Heart right ventricle (tissue), 16 donors: Measurements from ENCODE around the gene NPB. TPM values are rescaled to one million over a fixed set of nuclear protein-coding genes. Genes with fewer than 3 reads are reported as not detected.

Experiments used
- ATAC-seq, 8 donors: fragments of 200-7000 bp; cut with Tn5 transposase; one replicate each; pipeline ENCODE4 v1.9.1; 2020; ENCODE audit warnings: mild to moderate bottlenecking in 8 of 8, moderate library complexity in 8 of 8, moderate number of reproducible peaks in 1 of 8
- DNase-seq, 2 donors: peaks; one replicate each; pipeline ENCODE4 v3.0.0-alpha.2; 2020
- H3K27ac ChIP-seq, 10 donors: fragments of 200-600 bp; sonication (generic) in 2 of 10; one replicate each; pipeline versions ENCODE4 v1.5.0 to v1.8.0; 2020 to 2022; ENCODE audit warnings: mild to moderate bottlenecking in 3 of 10
- H3K27me3 ChIP-seq, 7 donors: fragments of 200-600 bp; one replicate each; pipeline ENCODE4 v1.8.0; 2021 to 2022; ENCODE audit warnings: mild to moderate bottlenecking in 2 of 7
- H3K36me3 ChIP-seq, 9 donors: fragments of 200-600 bp; sonication (generic) in 1 of 9; one replicate each; pipeline versions ENCODE4 v1.5.0 to v1.8.0; 2020 to 2022; ENCODE audit warnings: mild to moderate bottlenecking in 2 of 9
- H3K4me1 ChIP-seq, 9 donors: fragments of 200-600 bp; sonication (generic) in 1 of 9; one replicate each; pipeline versions ENCODE4 v1.5.0 to v1.8.0; 2020 to 2022; ENCODE audit warnings: mild to moderate bottlenecking in 4 of 9
- H3K4me3 ChIP-seq, 10 donors: fragments of 200-600 bp; sonication (generic) in 2 of 10; one replicate each; pipeline versions ENCODE4 v1.5.0 to v1.8.0; 2020 to 2022; ENCODE audit warnings: mild to moderate bottlenecking in 7 of 10, moderate library complexity in 2 of 10
- H3K9me3 ChIP-seq, 11 donors: fragments of 200-600 bp in 10 of 11; sonication (generic) in 2 of 11; one replicate each; pipeline versions ENCODE4 v1.5.0 to v1.8.0; 2013 to 2022; ENCODE audit warnings: mild to moderate bottlenecking in 2 of 11, control low read depth in 1 of 11, moderate library complexity in 1 of 11
- CTCF ChIP-seq, 9 donors: fragments of 200-600 bp; sonication (generic) in 2 of 9; IDR thresholded peaks; one replicate each; pipeline versions ENCODE4 v1.5.0 to v1.8.0; 2021 to 2022; ENCODE audit warnings: antibody characterized with exemption in 9 of 9, mild to moderate bottlenecking in 5 of 9, moderate library complexity in 1 of 9
- WGBS, 2 donors: extraction: QIAGEN DNeasy Blood & Tissue Kit; methylation state at CpG; one replicate each; pipeline ENCODE4 v1.1.7; 2013; ENCODE audit warnings: inconsistent platforms in 1 of 2; 5-methylcytosine and 5-hydroxymethylcytosine counted together
- intact Hi-C, 10 donors: fragments of 100-400 bp; cut with DNase I; formaldehyde crosslinking; loops; one replicate each; pipeline versions ENCODE4 v1.11.1 to v1.14.2; 2022
- polyA plus RNA-seq, 2 donors: library from polyadenylated mRNA; stranded (reverse); fragments of 200-250 nt; gene quantifications; one replicate each; pipeline ENCODE4 v1.2.3, GENCODE V29; 2013
- total RNA-seq, 10 donors: library from RNA; stranded (reverse); fragmentation: NEBNext Ultra II Directional in 3 of 10; extraction: Animal tissue kit (Norgen Biotek cat#: 25700) in 3 of 10; gene quantifications; one replicate each; pipeline versions ENCODE4 v1.2.1 to v1.2.4, GENCODE V29; 2021 to 2023
- donor health status: Arrhythmogenic right ventricular cardiomyopathy.
- donor health status: ischemic (EF 13 %, LVEDD 7.1; RV severe dilation, severe dysfunction).
- donor health status: healthy with polysubstance abuse.
- donor health status: DM: no; HTN: yes; CAD: no.
- donor health status: DM: no; HTN: no; CAD: no.
- donor health status: ischemic (EF 25% LVEDD 6.9; RV normal size, moderate dysfunction).
- donor health status: ischemic (EF 25% LVEDD 5.7; RV mildly dilated, moderate dysfunction).
- donor health status: healthy.
- donor health status: DM: yes; HTN: yes; CAD: no.
- donor health status: Ischemic cardiomyopathy.
- donor health status: ischemic (EF 35%, LVEDD 5.7; RV mildly dilated, moderate dysfunction).
- donor health status: nonischemic (EF 11% LVEDD 7.7; RV severe dilation, severe dysfunction).
- donor health status: DM: yes; HTN: yes; CAD: no.
- donor health status: PGD.
- donor health status: ischemic (EF 29% LVEDD 5.4; RV normal size, mild dysfunction).
- donor health status: nonischemic (EF 23%, LVEDD 6.1; RV moderate dilation, normal function).

The NPB gene
- total and polyA plus RNA-seq, 12 donors, result 0.13 to 0.83 (median 0.42) TPM

- intact Hi-C loops, result no loop called here
- WGBS, 2 donors, result 60 to 67% methylated on average over 10 of the region's 10 CpGs
- peak overlapping the region; percentile 82 to 97 (median 94) for H3K4me3 ChIP-seq
- H3K27me3 ChIP-seq, result peaks cover 0 to 26% (median 0%) of the 10 kb centered on the region in 7 donors
- TF ChIP-seq CTCF (IDR thresholded peaks at IDR 0.05), result no peak
- DNase-seq, result no peak
- no peaks in the 10 kb centered on the region for H3K9me3 ChIP-seq
- peaks cover 29 to 69% (median 53%) of the 10 kb centered on the region in 9 donors for H3K4me1 ChIP-seq
- ATAC-seq, result no peak
- peaks cover 0 to 20% (median 10%) of the 10 kb centered on the region in 9 donors for H3K36me3 ChIP-seq
- H3K27ac ChIP-seq, result peak overlapping the region in 9 of 10 donors; percentile 93 to 98 (median 96)
Measured at GRCh38 chr17:81925860-81926450, 23.9 kb downstream of the NPB start.

GRCh38 chr17:81926451-81927151 is 24.6 kb downstream of the NPB start:
- Histone ChIP-seq H3K36me3 (peaks cover 0 to 14% (median 10%) of the 10 kb centered on the region in 9 donors), H3K27me3 (peaks cover 0 to 33% (median 3%) of the 10 kb centered on the region in 7 donors), H3K9me3 (no peaks in the 10 kb centered on the region), H3K27ac (peak overlapping the region; percentile 78 to 98 (median 96)), H3K4me3 (peak overlapping the region; percentile 82 to 97 (median 94)), H3K4me1 (peaks cover 29 to 62% (median 53%) of the 10 kb centered on the region in 9 donors)
- TF ChIP-seq CTCF (IDR thresholded peaks at IDR 0.05), result no peak
- peak; percentile 30 to 74 (median 66) for ATAC-seq
- intact Hi-C loops, result no loop called here
- 1% methylated on average over 41 to 46 of the region's 46 CpGs for WGBS, 2 donors
- DNase-seq, result peak; percentile 78 to 85

DNA sequence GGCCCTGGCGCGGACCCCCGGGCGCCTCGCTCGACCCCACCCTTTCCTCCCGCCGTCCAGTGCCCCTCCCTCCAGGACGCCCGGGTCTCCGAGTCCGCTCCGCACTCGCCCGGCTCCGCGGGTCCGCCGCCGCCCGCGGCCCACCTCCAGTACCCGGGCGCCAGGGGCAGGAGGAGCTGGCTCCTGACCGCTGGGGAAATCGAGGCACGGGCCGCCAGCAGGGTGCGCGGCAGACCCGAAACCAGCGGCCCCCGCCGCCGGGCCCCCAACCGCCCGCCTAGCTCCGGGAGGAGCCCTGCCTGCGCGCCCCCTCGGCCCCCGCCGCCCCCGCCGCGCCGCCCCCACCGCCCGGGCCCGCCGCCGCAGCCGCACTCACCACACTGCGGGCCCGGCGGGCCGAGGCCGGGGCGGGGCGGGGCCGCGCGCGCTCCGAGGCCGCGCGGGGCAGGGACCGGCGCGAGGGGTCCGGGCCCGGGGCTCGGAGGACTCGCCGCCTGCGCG is 25.2 kb downstream of the NPB start:
- WGBS, 2 donors, result 0 to 1% methylated on average over 52 to 78 of the region's 78 CpGs
- intact Hi-C loops, result no loop called here

More for the DNA sequence above, 25.2 kb downstream of the NPB start:
- no peak for TF ChIP-seq CTCF (IDR thresholded peaks at IDR 0.05)
- Histone ChIP-seq H3K4me1 (peaks cover 29 to 56% (median 53%) of the 10 kb centered on the region in 9 donors), H3K9me3 (no peaks in the 10 kb centered on the region), H3K27ac (peak overlapping the region; percentile 78 to 98 (median 96)), H3K4me3 (peak overlapping the region; percentile 82 to 97 (median 94)), H3K36me3 (peaks cover 0 to 8% (median 6%) of the 10 kb centered on the region in 9 donors), H3K27me3 (peaks cover 0 to 37% (median 4%) of the 10 kb centered on the region in 7 donors)
- ATAC-seq (peak in 3 of 8 donors; percentile 0 to 6 (median 2)), DNase-seq (no peak)
